GM21786 (cell line): ENCODE results near the gene CILP2.

ENCODE experiments used
- ATAC-seq: cut with Tn5 transposase; IDR thresholded peaks from one replicate; pipeline ENCODE4 v1.9.1; 2021; ENCODE audit not compliant: unreplicated experiment

The CILP2 gene

GRCh38 chr19:19538061-19538784 lies at the start of gene CILP2:
Gene CILP2, plus strand, starts transcription at chr19:19538265. Its CDS starts 85 bp downstream, at chr19:19538350.
- ATAC-seq: no peak

GRCh38 chr19:19488875-19489690 lies 49.0 kb upstream of the CILP2 start:
- no peak for ATAC-seq

- no peak for ATAC-seq
Observed at GRCh38 chr19:19489804-19490204, 48.3 kb upstream of the CILP2 start.

GRCh38 chr19:19490214-19490968 lies 47.7 kb upstream of the CILP2 start:
- ATAC-seq: no peak

GRCh38 chr19:19491321-19492025 lies 46.6 kb upstream of the CILP2 start:
- ATAC-seq: no peak

GRCh38 chr19:19492026-19492610 lies 45.9 kb upstream of the CILP2 start:
- no peak for ATAC-seq

- ATAC-seq: no peak
Observed at GRCh38 chr19:19493841-19494546, 44.1 kb upstream of the CILP2 start.

GRCh38 chr19:19495614-19496603 lies 42.2 kb upstream of the CILP2 start:
- no peak for ATAC-seq

GRCh38 chr19:19498255-19498991 lies 39.6 kb upstream of the CILP2 start:
- ATAC-seq: no peak

GRCh38 chr19:19499272-19499995 lies 38.6 kb upstream of the CILP2 start:
- no peak for ATAC-seq

- ATAC-seq: no peak
Observed at GRCh38 chr19:19500975-19501644, 37.0 kb upstream of the CILP2 start.

- ATAC-seq: no peak
Observed at GRCh38 chr19:19501798-19502197, 36.3 kb upstream of the CILP2 start.

GRCh38 chr19:19502281-19502680 lies 35.8 kb upstream of the CILP2 start:
- no peak for ATAC-seq

GRCh38 chr19:19502808-19503602 lies 35.1 kb upstream of the CILP2 start:
- no peak for ATAC-seq

GRCh38 chr19:19504754-19505668 lies 33.1 kb upstream of the CILP2 start:
- ATAC-seq: no peak
